SIG-M5 treated with dmso at 0.1 percent for 504 hours (cell line): ENCODE measurements around the gene RAB12.
"Not testable (repeated sequence)": the region's sequence is repeated elsewhere in the genome, so short reads cannot be mapped to it uniquely, and the experiment has no call there.

Experiments used
- DNase-seq: peaks from one replicate; lab custom pipeline; 2025; ENCODE audit not compliant: unreplicated experiment; lab: John Stamatoyannopoulos, UW

RAB12 gene

DNA sequence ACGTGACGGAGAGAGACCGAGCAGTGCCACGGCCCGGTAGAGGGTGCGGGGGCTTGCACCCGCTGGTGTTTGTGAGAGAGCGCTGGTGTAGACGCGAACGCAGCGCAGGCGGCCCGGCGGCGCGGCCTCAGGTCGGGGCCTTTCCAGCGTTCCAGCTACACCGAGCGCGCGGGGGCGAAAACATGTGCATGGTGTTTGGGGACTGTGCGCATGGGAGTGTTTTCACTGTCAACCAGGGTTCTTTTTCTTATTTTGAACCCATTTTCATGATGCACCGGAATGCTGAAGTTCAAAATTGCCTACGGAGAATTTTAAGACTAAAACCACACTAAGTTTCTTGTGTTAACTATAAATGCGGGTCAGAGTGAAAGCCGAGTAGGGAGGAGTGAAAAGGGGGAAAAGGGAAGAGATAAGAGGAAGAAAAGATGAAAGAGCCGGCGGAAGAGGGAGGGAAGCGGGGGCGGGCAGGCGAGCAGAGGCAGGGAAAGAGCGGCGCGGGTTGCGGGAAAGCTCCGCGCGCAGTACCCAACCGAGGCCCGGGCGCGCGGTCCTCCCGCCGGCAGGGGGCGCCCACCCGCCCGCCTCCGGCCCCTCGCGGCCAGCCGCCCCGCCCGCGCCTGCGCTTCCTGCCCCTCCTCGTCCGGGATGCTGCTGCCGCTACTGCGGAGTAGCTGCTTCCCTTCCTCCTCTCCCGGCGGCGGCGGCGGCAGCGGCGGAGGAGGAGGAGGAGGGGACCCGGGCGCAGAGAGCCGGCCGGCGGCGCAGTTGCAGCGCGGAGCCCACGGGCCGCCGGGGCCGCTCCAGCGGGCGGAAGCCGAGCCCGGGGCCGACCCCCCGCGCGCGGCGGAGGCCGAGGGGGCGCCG lies at the start of gene RAB12:
RAB12 (plus strand) TSS at position 643 of the 864 bp plus-strand sequence; CDS start at position 646, 3 bp downstream.
- peak; percentile 85 for DNase-seq

DNA sequence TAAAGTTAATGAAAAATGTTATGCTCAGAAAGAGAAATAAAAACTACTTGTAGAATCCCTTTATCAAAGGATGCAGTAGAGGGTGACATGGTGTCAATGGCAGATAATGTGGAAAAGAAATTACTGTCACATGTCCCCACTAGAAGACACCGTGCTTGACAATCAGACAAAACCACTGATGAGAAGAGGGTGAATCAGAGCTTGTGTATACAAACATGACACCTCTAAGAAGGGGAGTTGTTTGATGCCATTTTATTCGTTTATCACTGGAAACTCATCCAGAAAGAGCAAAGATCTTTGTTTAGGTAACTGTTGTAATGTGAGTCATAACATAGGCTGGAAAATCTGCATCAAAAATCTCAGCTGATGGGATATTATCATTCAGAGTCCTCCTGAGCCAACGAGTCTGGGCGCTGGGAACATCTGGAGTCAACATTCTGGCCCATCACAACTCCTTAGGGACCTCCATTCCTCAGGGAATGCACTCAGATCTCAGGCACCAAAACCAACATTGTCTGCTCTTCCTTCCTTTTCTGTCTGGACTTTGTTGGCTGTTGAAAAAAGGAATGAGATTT lies 49.5 kb upstream of the RAB12 start:
- DNase-seq = no peak

DNA sequence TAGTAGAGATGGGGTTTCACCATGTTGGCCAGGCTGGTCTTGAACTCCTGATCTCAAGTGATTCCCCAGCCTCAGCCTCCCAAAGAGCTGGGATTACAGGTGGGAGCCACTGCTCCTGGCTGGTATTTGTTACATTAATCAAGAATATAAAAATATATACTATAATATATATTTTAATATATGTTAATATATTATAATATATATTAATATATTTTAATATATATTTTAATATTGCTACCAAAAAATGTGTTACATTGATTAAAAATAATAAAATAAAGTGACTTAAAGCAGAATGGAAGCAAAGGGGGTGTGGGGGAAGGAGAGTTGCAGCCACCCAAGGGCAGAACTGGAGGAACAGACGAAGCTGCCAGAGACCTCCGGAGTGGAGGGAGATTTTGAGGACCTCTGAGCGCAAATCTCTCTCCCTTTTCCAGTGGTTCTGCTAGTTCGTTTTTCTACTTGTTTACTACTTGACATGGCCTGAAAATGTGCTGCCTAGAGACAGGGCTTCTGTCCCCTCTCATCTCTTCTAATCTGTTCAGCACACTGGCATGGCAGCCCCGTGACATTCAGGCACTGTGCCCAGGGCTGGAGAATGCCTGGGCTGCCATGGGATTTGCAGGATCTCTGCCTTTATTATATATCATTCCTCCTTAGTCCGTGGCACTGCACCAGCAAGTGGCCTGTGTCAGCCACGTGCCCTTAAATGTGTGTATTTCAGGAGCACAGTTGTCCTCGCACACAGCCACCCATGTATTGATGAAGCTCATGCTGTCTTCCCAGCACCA lies 47.9 kb upstream of the RAB12 start:
- no peak for DNase-seq

GRCh38 chr18:8562070-8562469 lies 47.2 kb upstream of the RAB12 start:
- DNase-seq = no peak

- DNase-seq = no peak
Measured at GRCh38 chr18:8562919-8563318, 46.3 kb upstream of the RAB12 start.

- no peak for DNase-seq
Measured at GRCh38 chr18:8571399-8571798, 37.8 kb upstream of the RAB12 start.

GRCh38 chr18:8573766-8574165 lies 35.5 kb upstream of the RAB12 start:
- not testable (repeated sequence) for DNase-seq

DNA sequence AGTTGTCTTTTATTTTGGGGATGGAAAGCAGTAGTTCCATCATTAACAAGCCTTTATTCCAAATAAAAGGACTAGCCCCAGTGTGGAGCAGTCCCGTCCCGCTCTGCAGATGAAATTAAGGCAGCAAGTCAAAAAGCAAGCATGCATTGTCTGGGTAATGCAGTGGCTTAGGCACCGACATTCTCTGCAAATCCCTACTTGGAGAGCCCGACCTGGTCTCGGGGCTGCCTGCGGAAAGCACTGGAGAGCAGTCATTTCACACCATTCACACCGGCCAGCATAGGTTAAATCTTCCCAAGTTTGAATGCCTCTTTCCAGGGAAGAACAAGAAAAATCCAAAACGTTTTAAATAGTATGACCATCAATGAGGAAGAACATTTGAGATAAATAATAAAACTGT lies 24.4 kb upstream of the RAB12 start:
- DNase-seq = no peak

- DNase-seq = no peak
Measured at GRCh38 chr18:8586941-8587340, 22.3 kb upstream of the RAB12 start.

GRCh38 chr18:8595445-8595844 lies 13.8 kb upstream of the RAB12 start:
- DNase-seq = no peak

DNA sequence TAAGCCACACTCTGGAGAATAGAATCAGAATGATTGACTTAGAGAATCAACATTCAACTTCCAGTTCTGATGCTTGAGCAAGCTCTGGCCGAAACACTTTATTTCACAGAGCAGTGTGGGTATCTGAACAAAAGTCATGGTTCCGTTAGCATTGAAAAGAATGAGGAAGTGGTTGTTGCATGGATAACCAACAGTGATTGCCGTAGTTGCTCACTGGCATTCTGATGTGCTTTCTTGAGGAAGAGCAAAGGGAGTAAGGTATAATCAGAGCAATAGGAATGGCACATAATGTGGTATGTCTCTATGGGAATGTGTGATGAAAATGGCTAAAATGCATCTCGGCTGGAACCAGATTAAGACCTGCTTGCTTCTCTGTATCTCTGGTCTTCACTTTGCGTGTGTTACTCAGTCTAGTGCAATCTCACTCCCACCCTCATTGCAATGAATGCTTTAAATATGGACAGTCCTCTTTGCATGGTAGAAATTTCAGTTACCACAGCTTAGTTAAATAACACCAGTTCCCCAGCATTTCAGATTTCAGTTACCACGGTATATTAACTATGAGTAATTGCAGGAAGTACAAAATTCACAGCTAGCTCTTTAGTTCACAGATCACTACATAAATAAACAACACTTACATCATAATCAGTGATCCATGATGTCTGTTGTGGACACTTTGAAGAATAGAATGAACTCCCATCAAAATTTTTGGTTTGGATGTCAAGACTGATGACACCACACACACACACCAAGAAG lies 7.8 kb upstream of the RAB12 start:
- DNase-seq = peak; percentile 83

GRCh38 chr18:8602040-8602439 lies 7.2 kb upstream of the RAB12 start:
- DNase-seq = no peak

DNA sequence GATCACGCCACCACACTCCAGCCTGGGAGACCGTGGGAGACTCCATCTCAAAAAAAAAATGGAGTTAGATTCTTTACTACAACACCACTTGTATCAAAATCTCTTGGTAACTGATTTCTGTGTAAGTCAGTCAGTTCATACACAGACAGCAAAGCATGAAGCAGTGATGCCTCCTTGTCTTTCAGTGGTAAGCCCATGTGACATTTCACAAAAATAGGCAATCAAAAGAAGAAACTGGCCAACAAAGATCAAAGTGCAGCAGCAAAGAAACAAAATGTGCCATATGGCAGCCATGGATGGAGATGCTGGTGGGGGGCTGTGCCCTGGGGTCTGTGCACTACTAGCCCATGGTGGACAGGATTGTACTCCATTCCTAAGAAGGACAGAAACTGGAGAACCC lies 6.7 kb upstream of the RAB12 start:
- DNase-seq = no peak

GRCh38 chr18:8603663-8604520 lies 5.3 kb upstream of the RAB12 start:
- peak; percentile 66 for DNase-seq

DNA sequence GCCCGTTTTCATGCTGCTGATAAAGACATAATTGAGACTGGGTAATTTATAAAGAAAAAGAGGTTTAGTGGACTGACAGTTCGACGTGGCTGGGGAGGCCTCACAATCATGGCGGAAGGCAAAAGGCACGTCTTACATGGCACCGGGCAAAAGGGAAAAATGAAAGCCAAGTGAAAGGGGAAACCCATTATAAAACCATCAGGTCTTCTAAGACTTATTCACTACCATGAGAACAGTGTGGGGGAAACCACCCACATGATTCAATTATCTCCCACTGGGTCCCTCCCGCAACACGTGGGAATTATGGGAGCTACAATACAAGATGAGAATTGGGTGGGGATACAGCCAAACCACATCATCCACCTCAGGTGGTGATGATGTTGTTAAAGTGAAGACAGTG lies 3.3 kb upstream of the RAB12 start:
- DNase-seq = no peak

DNA sequence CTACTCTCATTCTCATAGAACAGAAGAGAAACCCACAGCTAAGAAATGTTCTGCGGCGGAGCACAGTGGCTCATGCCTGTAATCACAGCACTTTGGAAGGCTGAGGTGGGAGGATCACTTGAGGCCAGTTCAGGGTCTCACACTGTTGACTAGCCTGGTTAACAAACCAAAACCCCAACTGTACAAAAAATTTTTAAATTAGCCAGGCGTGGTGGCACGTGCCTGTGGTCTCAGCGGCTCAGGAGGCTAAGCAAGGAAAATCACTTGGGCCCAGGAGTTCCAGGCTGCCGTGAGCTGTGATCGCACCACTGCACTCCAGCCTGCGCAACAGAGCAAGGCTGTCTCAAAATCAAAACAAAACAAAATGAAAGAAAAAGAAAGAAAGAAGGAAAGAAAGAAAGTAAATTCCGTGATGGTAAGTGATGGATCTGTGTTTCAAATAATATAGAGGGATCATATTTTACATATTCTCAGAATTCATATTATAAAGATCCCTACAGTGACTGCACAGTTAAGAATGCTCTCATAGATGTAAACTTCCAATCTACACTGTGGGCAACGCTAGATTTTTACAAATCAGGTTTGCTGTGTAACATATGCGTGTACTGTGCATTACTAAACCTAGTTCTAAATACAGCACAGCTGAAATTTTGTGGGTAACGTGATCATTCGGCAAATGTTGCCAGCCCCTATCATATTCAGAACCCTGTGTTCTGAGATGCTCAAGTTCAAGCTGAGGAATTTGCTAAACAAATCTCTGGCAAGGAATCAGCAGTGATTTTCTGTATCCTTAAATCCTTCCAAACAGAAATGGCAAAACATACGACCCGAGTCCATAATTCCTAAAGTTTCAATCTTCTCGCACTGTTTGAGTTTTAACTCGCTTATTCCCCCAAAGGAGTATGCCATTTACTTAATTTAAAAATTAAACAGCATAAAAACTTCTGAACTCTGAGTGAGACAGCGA lies 1.2 kb upstream of the RAB12 start:
- DNase-seq = no peak

DNA sequence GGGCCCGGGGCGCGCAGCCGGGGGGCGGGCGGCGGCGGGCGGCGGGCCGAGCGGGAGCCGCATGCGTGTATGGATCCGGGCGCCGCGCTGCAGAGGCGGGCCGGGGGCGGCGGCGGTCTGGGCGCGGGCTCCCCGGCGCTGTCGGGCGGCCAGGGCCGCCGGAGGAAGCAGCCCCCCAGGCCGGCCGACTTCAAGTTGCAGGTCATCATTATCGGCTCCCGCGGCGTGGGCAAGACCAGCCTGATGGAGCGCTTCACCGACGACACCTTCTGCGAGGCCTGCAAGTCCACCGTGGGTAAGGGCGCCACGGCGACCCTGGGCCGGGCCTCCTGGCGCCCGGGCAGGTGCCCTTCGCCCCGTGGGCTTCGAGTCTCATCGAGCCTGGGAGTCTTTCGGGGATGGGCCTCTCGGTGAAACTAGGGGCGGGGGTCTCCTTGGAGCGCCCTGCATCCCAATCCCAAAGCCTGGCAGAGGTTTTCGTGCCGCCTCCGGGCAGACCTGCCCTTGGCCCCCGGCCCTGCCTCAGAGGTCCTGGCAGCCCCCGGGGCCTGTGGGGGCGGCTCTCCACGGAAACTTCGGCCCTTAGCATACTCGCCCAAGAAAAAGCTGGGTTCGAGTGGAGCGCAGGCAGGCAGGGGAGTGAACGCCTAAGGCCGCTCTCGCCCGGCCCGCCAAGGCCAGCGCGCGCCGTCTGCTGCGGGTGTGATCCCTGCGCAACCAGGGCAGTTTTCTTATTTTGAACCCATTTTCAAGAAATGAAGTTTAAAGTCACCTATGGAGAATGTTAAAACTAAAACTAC lies 622 bp downstream of the RAB12 start:
- no peak for DNase-seq

DNA sequence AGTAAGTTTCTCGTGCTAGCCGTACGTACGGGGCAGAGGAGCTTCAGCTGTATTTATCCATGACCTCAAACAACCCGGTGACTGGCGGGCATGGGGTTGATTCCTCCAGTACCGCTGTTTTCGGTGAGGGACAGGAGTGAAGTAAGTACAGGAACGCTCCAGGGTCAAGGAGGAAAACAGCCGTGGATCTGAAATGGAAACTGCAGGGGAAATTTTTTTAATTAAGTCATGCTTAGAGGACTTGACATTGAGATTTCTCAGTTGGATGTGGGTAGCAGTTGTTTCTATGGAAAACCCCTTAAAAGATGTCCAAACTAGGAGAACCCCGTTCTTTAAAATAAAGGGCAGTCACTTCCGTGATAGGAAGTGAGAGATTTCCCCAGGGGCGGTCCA lies 1.2 kb downstream of the RAB12 start:
- DNase-seq = peak; percentile 18
